Neural crest cell (in vitro differentiated cells): Measurements from ENCODE around the gene TRIM65. TPM values are rescaled to one million over a fixed set of nuclear protein-coding genes. Genes with fewer than 3 reads are reported as not detected.
"Not testable (repeated sequence)": the region's sequence is repeated elsewhere in the genome, so short reads cannot be mapped to it uniquely, and the experiment has no call there.

ENCODE experiments used
- DNase-seq: peaks from one replicate; pipeline ENCODE4 v3.0.0; 2021; ENCODE audit warnings: low read depth, mixed read lengths, low spot score
- H3K27ac Mint-ChIP-seq: one replicate; pipeline ENCODE4 v1.8.0; 2021; ENCODE audit warnings: mild to moderate bottlenecking, mixed read lengths; ENCODE audit not compliant: unreplicated experiment
- H3K27me3 Mint-ChIP-seq: 2 replicates; pipeline ENCODE4 v1.8.0; 2021; ENCODE audit warnings: low read depth, mild to moderate bottlenecking, mixed read lengths
- H3K36me3 Mint-ChIP-seq: 2 replicates; pipeline ENCODE4 v1.8.0; 2021; ENCODE audit warnings: low read depth, mild to moderate bottlenecking, mixed read lengths
- H3K4me1 Mint-ChIP-seq: 2 replicates; pipeline ENCODE4 v1.8.0; 2021; ENCODE audit warnings: mixed read lengths
- H3K4me3 Mint-ChIP-seq: one replicate; pipeline ENCODE4 v1.8.0; 2021; ENCODE audit warnings: mild to moderate bottlenecking, mixed read lengths
- H3K9me3 Mint-ChIP-seq: 2 replicates; pipeline ENCODE4 v1.8.0; 2021; ENCODE audit warnings: mixed read lengths
- CTCF ChIP-seq: fragments of 200-600 bp; sonication (generic); conservative IDR thresholded peaks from 2 replicates; pipeline ENCODE4 v1.5.0; 2021; ENCODE audit warnings: antibody characterized with exemption, mild to moderate bottlenecking
- total RNA-seq: library from RNA; stranded (reverse); gene quantifications from 2 replicates; pipeline ENCODE4 v1.2.1, GENCODE V29; 2021

Gene TRIM65
- total RNA-seq, 1 donor from 2014 or later: 23.3 TPM

GRCh38 chr17:75854881-75855309 lies 41.9 kb downstream of the TRIM65 start:
- Mint-ChIP-seq H3K27ac (no peak overlapping the region), H3K4me3 (no peak overlapping the region), H3K4me1 (peaks cover 13% of the 10 kb centered on the region), H3K27me3 (no peaks in the 10 kb centered on the region), H3K9me3 (no peaks in the 10 kb centered on the region), H3K36me3 (no peaks in the 10 kb centered on the region)
- DNase-seq: no peak
- TF ChIP-seq CTCF: no peak

GRCh38 chr17:75854101-75854748 lies 42.5 kb downstream of the TRIM65 start:
- no peak for DNase-seq
- H3K27ac Mint-ChIP-seq: peak overlapping the region; percentile 94

DNA sequence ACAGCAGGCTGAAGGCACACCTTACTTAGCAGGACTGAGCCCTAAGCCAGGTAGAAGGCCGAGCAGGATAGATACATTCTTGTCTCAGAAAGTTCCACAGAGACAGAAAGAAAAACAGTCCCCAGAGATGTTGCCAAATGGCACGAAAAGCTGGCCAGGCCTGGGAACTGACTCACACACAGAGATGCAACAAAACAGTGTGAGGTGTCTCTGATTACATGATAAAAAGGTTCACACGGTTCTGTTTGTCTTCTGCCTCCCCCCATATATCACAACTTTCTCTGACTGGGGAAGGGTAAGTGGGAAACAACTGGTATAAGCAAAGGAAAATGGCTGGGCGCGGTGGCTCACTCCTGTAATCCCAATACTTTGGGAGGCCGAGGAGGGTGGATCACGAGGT lies 43.3 kb downstream of the TRIM65 start:
- H3K27ac Mint-ChIP-seq: no peak overlapping the region
- H3K4me1 Mint-ChIP-seq: peaks cover 13% of the 10 kb centered on the region
- DNase-seq: no peak
- H3K36me3 Mint-ChIP-seq: peaks cover under 1% of the 10 kb centered on the region
- no peak for TF ChIP-seq CTCF
- peak overlapping the region; percentile 72 for H3K4me3 Mint-ChIP-seq
- H3K27me3 Mint-ChIP-seq: no peaks in the 10 kb centered on the region
- H3K9me3 Mint-ChIP-seq: no peaks in the 10 kb centered on the region

More at GRCh38 chr17:75854101-75854748, 42.5 kb downstream of the TRIM65 start:
- H3K4me3 Mint-ChIP-seq: no peak overlapping the region
- TF ChIP-seq CTCF: no peak
- H3K27me3 Mint-ChIP-seq: no peaks in the 10 kb centered on the region
- H3K9me3 Mint-ChIP-seq: no peaks in the 10 kb centered on the region
- peaks cover 13% of the 10 kb centered on the region for H3K4me1 Mint-ChIP-seq
- H3K36me3 Mint-ChIP-seq: no peaks in the 10 kb centered on the region

- H3K36me3 Mint-ChIP-seq, H3K9me3 Mint-ChIP-seq, H3K27ac Mint-ChIP-seq, DNase-seq, H3K27me3 Mint-ChIP-seq: not testable (repeated sequence)
- Mint-ChIP-seq H3K4me1 (peaks cover 13% of the 10 kb centered on the region), H3K4me3 (peak overlapping the region; percentile 49)
These were observed 45.1 kb downstream of the TRIM65 start for GRCh38 chr17:75851693-75851991.

DNA sequence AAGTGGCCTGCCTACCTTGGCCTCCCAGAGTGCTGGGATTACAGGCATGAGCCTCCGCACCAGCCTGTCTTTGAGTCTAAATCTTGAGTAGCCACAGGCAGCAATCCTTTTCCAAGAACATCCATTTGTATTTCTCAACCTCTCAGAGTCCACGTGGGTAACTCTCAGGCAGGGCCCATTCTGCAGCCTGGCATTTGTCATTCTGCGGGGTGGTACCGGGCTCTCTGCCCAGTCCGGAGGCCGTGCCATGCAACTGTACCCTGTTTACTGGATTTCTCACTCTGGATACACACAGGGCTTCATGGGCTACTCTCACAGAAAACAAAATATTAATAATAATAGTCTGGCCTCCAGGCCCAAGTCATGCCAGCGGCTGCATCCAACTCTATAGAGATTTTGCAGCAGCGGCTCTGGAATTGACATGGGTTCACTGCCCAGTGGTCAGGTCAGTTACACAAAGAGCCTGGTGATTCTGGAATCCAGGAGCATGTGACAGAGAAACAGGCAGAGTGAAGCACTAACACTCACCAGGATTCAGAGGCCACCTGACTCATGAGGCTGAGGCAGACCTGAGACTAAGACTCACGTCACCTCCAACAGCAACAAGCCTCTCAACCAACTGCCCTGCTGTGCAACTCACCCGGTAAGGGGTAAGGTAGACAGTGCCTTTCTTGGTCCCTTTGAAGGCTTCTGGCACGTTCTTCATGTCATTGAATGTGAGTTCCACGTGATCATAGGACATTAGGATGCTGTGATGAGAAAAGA lies 45.6 kb downstream of the TRIM65 start:
- peaks cover 7% of the 10 kb centered on the region for H3K4me1 Mint-ChIP-seq
- no peak for TF ChIP-seq CTCF
- H3K27ac Mint-ChIP-seq: peak overlapping the region; percentile 35
- peak overlapping the region; percentile 49 for H3K4me3 Mint-ChIP-seq
- peaks cover 3% of the 10 kb centered on the region for H3K36me3 Mint-ChIP-seq
- no peaks in the 10 kb centered on the region for H3K9me3 Mint-ChIP-seq
- no peaks in the 10 kb centered on the region for H3K27me3 Mint-ChIP-seq
- DNase-seq: no peak

GRCh38 chr17:75849724-75850123 lies 47.0 kb downstream of the TRIM65 start:
- H3K4me3 Mint-ChIP-seq: peak overlapping the region; percentile 27
- H3K36me3 Mint-ChIP-seq: peaks cover 3% of the 10 kb centered on the region

More at GRCh38 chr17:75849724-75850123, 47.0 kb downstream of the TRIM65 start:
- Mint-ChIP-seq H3K4me1 (peaks cover 16% of the 10 kb centered on the region), H3K27me3 (no peaks in the 10 kb centered on the region), H3K27ac (no peak overlapping the region), H3K9me3 (no peaks in the 10 kb centered on the region)
- DNase-seq: no peak
- TF ChIP-seq CTCF: no peak
